NCI-H510A treated with DMSO at 0.1 percent for 48 hours (cell line): ENCODE results near the gene CREG1.
"Not testable (repeated sequence)": the region's sequence is repeated elsewhere in the genome, so short reads cannot be mapped to it uniquely, and the experiment has no call there.

Experiments used
- DNase-seq: peaks from one replicate; lab custom pipeline; 2025; lab: John Stamatoyannopoulos, UW

Gene CREG1

GRCh38 chr1:167563579-167564246, 10.2 kb upstream of the CREG1 start:
- DNase-seq, result peak; percentile 63

- no peak for DNase-seq
Measured at GRCh38 chr1:167562702-167563101, 9.1 kb upstream of the CREG1 start.

- no peak for DNase-seq
Measured at GRCh38 chr1:167561753-167562152, 8.2 kb upstream of the CREG1 start.

- DNase-seq, result peak; percentile 87
Measured at GRCh38 chr1:167555971-167556714, 2.6 kb upstream of the CREG1 start.

- DNase-seq, result not testable (repeated sequence)
Measured at GRCh38 chr1:167555072-167555471, 1.5 kb upstream of the CREG1 start.

GRCh38 chr1:167554028-167554779, 642 bp upstream of the CREG1 start:
- DNase-seq, result no peak

- no peak for DNase-seq
Measured at GRCh38 chr1:167551362-167551761, 2.2 kb downstream of the CREG1 start.

GRCh38 chr1:167548059-167548932, 5.3 kb downstream of the CREG1 start:
- DNase-seq, result no peak

- DNase-seq, result no peak
Measured at GRCh38 chr1:167546935-167547334, 6.6 kb downstream of the CREG1 start.

- DNase-seq, result no peak
Measured at GRCh38 chr1:167545349-167545748, 8.2 kb downstream of the CREG1 start.

- DNase-seq, result no peak
Measured at GRCh38 chr1:167544447-167545093, 9.0 kb downstream of the CREG1 start.

GRCh38 chr1:167543199-167543990, 10.2 kb downstream of the CREG1 start:
- no peak for DNase-seq

- no peak for DNase-seq
Measured at GRCh38 chr1:167542109-167543032, 11.2 kb downstream of the CREG1 start.

GRCh38 chr1:167541610-167542009, 12.0 kb downstream of the CREG1 start:
- no peak for DNase-seq

- no peak for DNase-seq
Measured at GRCh38 chr1:167541003-167541402, 12.6 kb downstream of the CREG1 start.

- DNase-seq, result no peak
Measured at GRCh38 chr1:167538657-167539056, 14.9 kb downstream of the CREG1 start.

- peak; percentile 77 for DNase-seq
Measured at GRCh38 chr1:167533851-167534300, 19.7 kb downstream of the CREG1 start.

GRCh38 chr1:167532964-167533824, 20.4 kb downstream of the CREG1 start:
- DNase-seq, result no peak
